Sigmoid colon (tissue), 7 donors: ENCODE measurements around the gene SAMD10. TPM values are rescaled to one million over a fixed set of nuclear protein-coding genes. Genes with fewer than 3 reads are reported as not detected.

Experiments
- DNase-seq: peaks from one replicate; pipeline ENCODE4 v3.0.0-alpha.2; 2019
- H3K27ac ChIP-seq, 4 donors: fragments of 200-600 bp; sonication (generic); one replicate each; pipeline ENCODE4 v1.5.1; 2016 to 2019; ENCODE audit warnings: mild to moderate bottlenecking in 1 of 4
- H3K27me3 ChIP-seq, 3 donors: fragments of 200-600 bp; sonication (generic); one replicate each; pipeline ENCODE4 v1.5.1; 2019; ENCODE audit warnings: mild to moderate bottlenecking in 1 of 3
- H3K36me3 ChIP-seq, 4 donors: fragments of 200-600 bp; sonication (generic); one replicate each; pipeline ENCODE4 v1.5.1; 2016 to 2019
- H3K4me1 ChIP-seq, 4 donors: fragments of 200-600 bp; sonication (generic); one replicate each; pipeline ENCODE4 v1.5.1; 2017 to 2019
- H3K4me3 ChIP-seq, 4 donors: fragments of 200-600 bp; sonication (generic); one replicate each; pipeline ENCODE4 v1.5.1; 2017 to 2019; ENCODE audit warnings: mild to moderate bottlenecking in 2 of 4, moderate library complexity in 1 of 4
- H3K9me3 ChIP-seq, 4 donors: fragments of 200-600 bp in 3 of 4; sonication (generic) in 3 of 4; one replicate each; pipeline versions ENCODE4 v1.5.1 to v1.6.1; 2013 to 2019
- EP300 ChIP-seq, 4 donors: sonication (generic); formaldehyde crosslinking; IDR thresholded peaks; one replicate each; pipeline ENCODE4 v1.6.1; 2017; ENCODE audit warnings: antibody characterized with exemption in 4 of 4
- POLR2A ChIP-seq, 2 donors: fragments of 450-650 bp; IDR thresholded peaks; one replicate each; pipeline ENCODE4 v1.6.1; 2016; ENCODE audit warnings: antibody characterized with exemption in 2 of 2, mild to moderate bottlenecking in 2 of 2, moderate library complexity in 2 of 2
- POLR2AphosphoS5 ChIP-seq, 4 donors: sonication (generic); formaldehyde crosslinking; IDR thresholded peaks; one replicate each; pipeline ENCODE4 v1.6.1; 2017; ENCODE audit warnings: antibody characterized with exemption in 4 of 4
- WGBS, 2 donors: extraction: QIAGEN DNeasy Blood & Tissue Kit; methylation state at CpG; one replicate each; pipeline ENCODE4 v1.1.7; 2013; 5-methylcytosine and 5-hydroxymethylcytosine counted together
- intact Hi-C: fragments of 100-400 bp; cut with DNase I; formaldehyde crosslinking; loops from one replicate; pipeline ENCODE4 v1.15.1; 2023
- polyA plus RNA-seq, 3 donors: library from polyadenylated mRNA; stranded (reverse); fragments of 200-250 nt; gene quantifications; one replicate each; pipeline ENCODE4 v1.2.3, GENCODE V29; 2013
- total RNA-seq, 4 donors: library from RNA; depleted of rRNA; stranded (reverse); fragments of >200 nt; gene quantifications; one replicate each; pipeline ENCODE4 v1.1.0, GENCODE V29; 2016
- TF ChIP-seq, protein P1 (sequence below), 4 experiments: fragments of 450-650 bp in 3 of 4; fragments of 200-600 bp in 1 of 4; IDR thresholded peaks; one replicate each; pipeline ENCODE4 v1.5.1; 2016 to 2019; ENCODE audit warnings: antibody characterized with exemption in 4 of 4, mild to moderate bottlenecking in 3 of 4, moderate library complexity in 2 of 4
- donor health status: healthy with polysubstance abuse.
- donor health status: Bipolar disorder and iron deficiency.
- donor health status: healthy.

The SAMD10 gene
- total and polyA plus RNA-seq, 7 donors = 0.68 to 8.7 (median 2.8) TPM

DNA sequence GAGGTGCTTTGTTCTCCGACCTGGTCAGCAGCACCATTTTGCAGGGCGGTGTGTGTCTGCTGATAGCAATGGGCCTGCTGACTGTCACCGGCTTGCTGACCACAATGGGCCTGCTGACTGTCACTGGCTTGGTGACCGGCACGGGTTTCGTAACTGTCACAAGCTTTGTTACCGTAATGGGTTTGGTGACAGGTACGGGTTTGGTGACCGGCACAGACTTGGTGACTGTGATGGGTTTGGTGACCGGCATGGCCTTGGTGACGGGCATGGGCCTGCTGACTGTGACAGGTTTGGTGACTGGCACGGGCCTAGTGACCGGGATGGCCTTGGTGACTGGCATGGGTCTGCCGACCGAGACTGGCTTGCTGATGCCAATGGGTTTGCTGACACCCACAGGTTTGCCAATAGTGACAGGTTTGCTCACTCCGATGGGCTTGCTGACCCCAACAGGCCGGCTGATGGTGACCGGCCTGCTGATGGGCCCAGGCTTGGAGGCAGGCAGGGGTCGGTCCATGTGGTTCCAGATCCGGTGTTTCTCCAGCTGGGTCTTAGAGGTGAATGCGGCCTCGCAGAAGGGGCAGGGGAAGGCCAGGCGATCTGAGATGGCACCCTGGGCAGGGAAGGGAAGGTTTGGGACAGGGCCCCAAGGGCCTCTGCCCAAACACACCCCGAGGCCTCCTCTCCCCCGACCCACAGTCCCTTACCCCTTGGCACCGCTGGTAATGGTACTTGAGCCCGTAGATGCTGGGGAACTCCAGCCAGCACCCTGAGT lies 13.1 kb downstream of the SAMD10 start:
- H3K27me3 ChIP-seq = no peaks in the 10 kb centered on the region
- H3K9me3 ChIP-seq = no peaks in the 10 kb centered on the region
- no peak overlapping the region for H3K27ac ChIP-seq
- WGBS, 2 donors = 94 to 98% methylated on average over 27 of the region's 27 CpGs
- peaks cover 0 to 47% (median 30%) of the 10 kb centered on the region in 4 donors for H3K36me3 ChIP-seq
- peak; percentile 60 for DNase-seq
- H3K4me3 ChIP-seq = no peak overlapping the region
- TF ChIP-seq POLR2A (IDR thresholded peaks at IDR 0.05) (no peak), EP300 (IDR thresholded peaks at IDR 0.05) (no peak), POLR2AphosphoS5 (IDR thresholded peaks at IDR 0.05) (no peak)
- TF ChIP-seq, protein P1, sequence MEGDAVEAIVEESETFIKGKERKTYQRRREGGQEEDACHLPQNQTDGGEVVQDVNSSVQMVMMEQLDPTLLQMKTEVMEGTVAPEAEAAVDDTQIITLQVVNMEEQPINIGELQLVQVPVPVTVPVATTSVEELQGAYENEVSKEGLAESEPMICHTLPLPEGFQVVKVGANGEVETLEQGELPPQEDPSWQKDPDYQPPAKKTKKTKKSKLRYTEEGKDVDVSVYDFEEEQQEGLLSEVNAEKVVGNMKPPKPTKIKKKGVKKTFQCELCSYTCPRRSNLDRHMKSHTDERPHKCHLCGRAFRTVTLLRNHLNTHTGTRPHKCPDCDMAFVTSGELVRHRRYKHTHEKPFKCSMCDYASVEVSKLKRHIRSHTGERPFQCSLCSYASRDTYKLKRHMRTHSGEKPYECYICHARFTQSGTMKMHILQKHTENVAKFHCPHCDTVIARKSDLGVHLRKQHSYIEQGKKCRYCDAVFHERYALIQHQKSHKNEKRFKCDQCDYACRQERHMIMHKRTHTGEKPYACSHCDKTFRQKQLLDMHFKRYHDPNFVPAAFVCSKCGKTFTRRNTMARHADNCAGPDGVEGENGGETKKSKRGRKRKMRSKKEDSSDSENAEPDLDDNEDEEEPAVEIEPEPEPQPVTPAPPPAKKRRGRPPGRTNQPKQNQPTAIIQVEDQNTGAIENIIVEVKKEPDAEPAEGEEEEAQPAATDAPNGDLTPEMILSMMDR (IDR thresholded peaks at IDR 0.05) = no peak
- intact Hi-C loops = no loop called here
- peaks cover 0 to 19% (median 17%) of the 10 kb centered on the region in 4 donors for H3K4me1 ChIP-seq

DNA sequence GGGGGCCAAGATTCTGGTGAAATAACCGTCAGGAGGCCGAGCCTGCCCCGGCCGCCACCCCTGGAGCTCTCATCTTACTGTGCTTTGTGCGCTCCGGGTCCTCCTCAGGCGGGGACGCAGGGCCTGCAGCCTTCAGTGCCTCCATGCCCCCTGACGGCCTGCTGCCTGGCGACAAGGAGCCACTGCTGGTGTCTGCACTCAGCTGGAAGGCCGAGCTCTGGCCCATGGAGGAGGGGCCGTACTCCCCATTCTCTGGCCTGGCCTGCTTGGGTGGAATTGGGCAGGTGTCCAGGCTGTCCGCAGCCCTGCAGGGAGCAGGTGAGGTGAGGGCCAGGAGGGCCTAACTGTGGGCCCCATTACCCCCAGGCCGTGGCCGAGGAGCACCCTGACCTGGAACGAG lies 15.0 kb downstream of the SAMD10 start:
- WGBS, 2 donors = 97% methylated on average over 16 of the region's 16 CpGs
- intact Hi-C loops = no loop called here
- H3K4me1 ChIP-seq = peaks cover 0 to 12% (median 11%) of the 10 kb centered on the region in 4 donors
- no peaks in the 10 kb centered on the region for H3K27me3 ChIP-seq
- peak; percentile 62 for DNase-seq
- peaks cover 0 to 59% (median 30%) of the 10 kb centered on the region in 4 donors for H3K36me3 ChIP-seq
- H3K9me3 ChIP-seq = no peaks in the 10 kb centered on the region
- H3K4me3 ChIP-seq = no peak overlapping the region
- TF ChIP-seq POLR2A (IDR thresholded peaks at IDR 0.05) (no peak), EP300 (IDR thresholded peaks at IDR 0.05) (no peak), POLR2AphosphoS5 (IDR thresholded peaks at IDR 0.05) (no peak)
- TF ChIP-seq, protein P1 (IDR thresholded peaks at IDR 0.05) = no peak
- H3K27ac ChIP-seq = no peak overlapping the region

DNA sequence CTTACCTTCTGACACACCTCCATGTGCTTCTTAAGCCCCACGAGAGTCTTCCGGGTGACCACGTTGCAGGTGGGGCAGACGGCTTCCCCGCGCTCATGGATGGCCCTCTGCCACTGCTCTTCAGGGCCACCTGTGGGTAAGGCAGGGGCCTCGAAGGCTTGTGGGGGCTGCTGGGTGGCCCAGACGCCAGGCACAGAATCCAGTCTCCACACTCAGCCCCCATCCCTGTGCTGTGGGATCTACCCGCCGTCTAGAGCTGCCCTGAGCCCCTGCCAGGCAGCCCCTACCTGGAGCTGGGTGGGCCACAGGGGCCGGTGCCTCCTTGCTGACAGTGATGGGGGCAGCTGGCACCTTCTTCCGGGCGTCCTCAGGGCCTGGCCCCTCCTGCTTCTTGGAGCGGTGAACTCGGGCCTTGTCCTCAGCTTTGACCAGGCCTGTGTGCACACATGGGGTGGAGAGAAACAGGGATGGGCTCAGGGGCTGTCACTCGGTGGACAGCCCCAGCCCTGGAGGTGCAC lies 15.6 kb downstream of the SAMD10 start:
- Histone ChIP-seq H3K4me1 (peaks cover 0 to 9% (median 7%) of the 10 kb centered on the region in 4 donors), H3K4me3 (no peak overlapping the region), H3K27me3 (no peaks in the 10 kb centered on the region), H3K9me3 (no peaks in the 10 kb centered on the region), H3K27ac (no peak overlapping the region), H3K36me3 (peaks cover 0 to 65% (median 30%) of the 10 kb centered on the region in 4 donors)
- WGBS, 2 donors = 94 to 95% methylated on average over 16 of the region's 16 CpGs
- intact Hi-C loops = no loop called here
- DNase-seq = peak; percentile 58
- TF ChIP-seq POLR2A (IDR thresholded peaks at IDR 0.05) (no peak), POLR2AphosphoS5 (IDR thresholded peaks at IDR 0.05) (no peak)

DNA sequence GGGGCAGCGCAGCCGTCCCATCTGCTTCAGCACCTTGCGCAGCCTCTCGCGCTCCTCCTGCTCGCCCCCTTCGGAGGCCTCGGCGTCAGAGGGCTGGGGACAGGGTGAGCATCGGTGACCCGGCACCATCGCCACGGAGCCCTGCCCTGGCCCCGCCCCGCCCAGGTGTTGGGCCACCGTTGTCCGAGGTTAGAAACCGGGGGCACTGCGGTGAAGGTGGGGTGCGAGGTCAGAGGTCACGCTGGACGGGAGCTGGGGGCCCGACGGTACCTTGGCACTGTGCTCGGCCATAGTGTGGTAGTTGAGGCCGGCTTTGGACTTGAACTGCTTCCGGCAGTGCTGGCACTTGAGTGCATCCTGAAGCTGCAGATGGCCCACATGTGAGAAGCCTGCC lies 16.1 kb downstream of the SAMD10 start:
- intact Hi-C loops = no loop called here
- peaks cover 0 to 66% (median 30%) of the 10 kb centered on the region in 4 donors for H3K36me3 ChIP-seq
- TF ChIP-seq, protein P1 (IDR thresholded peaks at IDR 0.05) = no peak
- 91 to 92% methylated on average over 27 of the region's 27 CpGs for WGBS, 2 donors
- no peak overlapping the region for H3K4me3 ChIP-seq
- H3K4me1 ChIP-seq = peaks cover 0 to 4% (median 3%) of the 10 kb centered on the region in 4 donors
- no peak overlapping the region for H3K27ac ChIP-seq
- H3K27me3 ChIP-seq = no peaks in the 10 kb centered on the region
- no peaks in the 10 kb centered on the region for H3K9me3 ChIP-seq
- DNase-seq = peak; percentile 58

DNA sequence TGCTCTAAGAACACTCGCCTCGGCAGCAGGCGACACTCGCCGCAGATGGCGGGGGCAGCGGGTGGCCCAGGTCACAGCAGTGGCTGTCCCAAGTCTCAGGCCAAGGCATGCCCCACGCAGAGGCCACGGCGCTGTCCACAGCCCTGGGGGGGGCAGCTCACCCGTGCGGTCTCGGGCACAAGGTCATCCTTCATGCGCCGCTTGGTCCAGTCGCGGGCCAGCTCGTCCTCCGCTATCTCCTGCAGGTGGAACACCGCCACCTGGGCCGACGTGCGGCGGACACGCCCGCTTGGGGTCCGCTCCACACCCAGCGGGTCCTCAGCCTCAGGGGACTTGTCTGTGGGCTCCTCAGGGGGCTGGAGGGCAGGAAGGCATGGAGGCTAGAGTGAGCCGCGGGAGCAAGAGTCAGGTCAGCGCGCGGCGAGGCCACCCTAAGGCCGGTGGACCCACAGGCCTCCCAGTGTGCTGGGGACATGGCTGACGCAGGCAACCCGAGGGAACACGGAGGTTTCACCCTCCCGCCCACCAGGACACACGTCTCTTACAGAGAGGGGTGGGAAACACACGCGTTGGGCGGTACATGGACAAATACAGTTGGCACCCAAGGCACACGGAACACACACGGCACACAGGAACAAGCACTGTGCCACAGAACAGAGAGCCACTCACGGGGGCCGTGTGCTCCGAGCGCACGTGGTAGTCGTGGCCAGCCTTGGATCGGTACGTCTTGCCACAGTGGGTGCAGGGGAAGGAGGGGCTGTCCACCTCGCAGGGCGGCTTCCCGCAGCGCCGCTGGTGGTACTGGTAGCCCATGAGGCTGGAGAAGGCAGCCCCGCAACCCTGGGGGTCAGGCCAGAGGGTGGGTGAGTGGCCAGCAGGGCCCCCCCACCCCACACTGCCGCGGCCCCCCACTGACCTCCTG lies 16.8 kb downstream of the SAMD10 start:
- no peak for DNase-seq
- Histone ChIP-seq H3K4me1 (peaks cover 0 to 6% (median 3%) of the 10 kb centered on the region in 4 donors), H3K27me3 (no peaks in the 10 kb centered on the region), H3K4me3 (no peak overlapping the region), H3K9me3 (no peaks in the 10 kb centered on the region), H3K36me3 (peaks cover 0 to 66% (median 30%) of the 10 kb centered on the region in 4 donors), H3K27ac (no peak overlapping the region)
- intact Hi-C loops = no loop called here
- TF ChIP-seq POLR2AphosphoS5 (IDR thresholded peaks at IDR 0.05) (no peak), POLR2A (IDR thresholded peaks at IDR 0.05) (no peak), EP300 (IDR thresholded peaks at IDR 0.05) (no peak)
- TF ChIP-seq, protein P1 (IDR thresholded peaks at IDR 0.05) = no peak
- WGBS, 2 donors = 96 to 97% methylated on average over 61 of the region's 61 CpGs
